Type B pancreatic cell (in vitro differentiated cells): Measurements from ENCODE around the gene KLHL25. TPM values are rescaled to one million over a fixed set of nuclear protein-coding genes. Genes with fewer than 3 reads are reported as not detected.

Experiments
- DNase-seq: peaks from one replicate; pipeline ENCODE4 v3.0.0; 2021; ENCODE audit warnings: mixed read lengths; ENCODE audit not compliant: unreplicated experiment; ENCODE audit errors: extremely low spot score
- H3K27ac Mint-ChIP-seq: 2 replicates; pipeline ENCODE4 v1.8.0; 2021; ENCODE audit warnings: mild to moderate bottlenecking, mixed read lengths
- H3K27me3 Mint-ChIP-seq: 2 replicates; pipeline ENCODE4 v1.8.0; 2021; ENCODE audit warnings: mixed read lengths
- H3K36me3 Mint-ChIP-seq: 2 replicates; pipeline ENCODE4 v1.8.0; 2021; ENCODE audit warnings: mixed read lengths
- H3K4me1 Mint-ChIP-seq: one replicate; pipeline ENCODE4 v1.8.0; 2021; ENCODE audit warnings: mixed read lengths; ENCODE audit not compliant: unreplicated experiment
- H3K4me3 Mint-ChIP-seq: 2 replicates; pipeline ENCODE4 v1.8.0; 2021; ENCODE audit warnings: mild to moderate bottlenecking, mixed read lengths
- H3K9me3 Mint-ChIP-seq: 2 replicates; pipeline ENCODE4 v1.8.0; 2021; ENCODE audit warnings: mixed read lengths
- total RNA-seq: library from RNA; stranded (reverse); gene quantifications from 2 replicates; pipeline ENCODE4 v1.2.1, GENCODE V29; 2021; ENCODE audit warnings: low replicate concordance
- TF ChIP-seq, protein P1 (sequence below): fragments of 200-600 bp; sonication (generic); conservative IDR thresholded peaks from 2 replicates; pipeline ENCODE4 v1.5.0; 2021; ENCODE audit warnings: antibody characterized with exemption, mild to moderate bottlenecking

KLHL25 gene
- total RNA-seq, 1 donor from 2014 or later, result 12.3 TPM

DNA sequence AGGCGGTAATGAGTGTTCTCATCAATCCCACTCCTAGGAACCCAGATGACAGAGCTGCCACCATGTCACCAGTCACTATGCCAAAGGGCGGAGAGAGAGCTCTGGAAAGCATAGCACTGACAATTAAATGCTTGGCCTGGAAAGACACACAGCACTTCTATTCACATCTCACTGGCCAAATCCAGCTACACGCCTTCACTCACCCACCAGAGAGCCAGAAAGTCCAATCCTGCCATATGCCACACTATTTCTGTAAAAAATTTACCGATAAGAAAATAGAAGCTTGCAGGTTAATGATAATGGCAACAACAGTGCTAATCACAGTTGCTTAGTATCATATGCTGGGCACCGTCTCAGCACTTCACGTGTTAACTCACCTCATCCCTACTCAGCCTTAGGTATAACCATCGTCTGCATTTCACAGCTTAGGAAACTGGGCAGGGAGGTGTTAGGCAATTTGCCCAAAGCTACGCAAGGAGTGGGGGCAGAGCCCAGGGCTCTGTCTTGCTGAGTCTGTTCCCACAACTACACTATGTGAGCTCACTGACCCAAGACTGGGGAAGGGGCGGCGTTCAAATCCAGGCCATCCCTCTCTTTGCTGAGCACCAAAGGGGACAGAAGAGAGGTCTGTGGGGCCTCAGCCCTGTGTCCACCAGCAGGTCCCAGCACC is 16.5 kb downstream of the KLHL25 start:
- peaks cover 44% of the 10 kb centered on the region for H3K4me1 Mint-ChIP-seq

DNA sequence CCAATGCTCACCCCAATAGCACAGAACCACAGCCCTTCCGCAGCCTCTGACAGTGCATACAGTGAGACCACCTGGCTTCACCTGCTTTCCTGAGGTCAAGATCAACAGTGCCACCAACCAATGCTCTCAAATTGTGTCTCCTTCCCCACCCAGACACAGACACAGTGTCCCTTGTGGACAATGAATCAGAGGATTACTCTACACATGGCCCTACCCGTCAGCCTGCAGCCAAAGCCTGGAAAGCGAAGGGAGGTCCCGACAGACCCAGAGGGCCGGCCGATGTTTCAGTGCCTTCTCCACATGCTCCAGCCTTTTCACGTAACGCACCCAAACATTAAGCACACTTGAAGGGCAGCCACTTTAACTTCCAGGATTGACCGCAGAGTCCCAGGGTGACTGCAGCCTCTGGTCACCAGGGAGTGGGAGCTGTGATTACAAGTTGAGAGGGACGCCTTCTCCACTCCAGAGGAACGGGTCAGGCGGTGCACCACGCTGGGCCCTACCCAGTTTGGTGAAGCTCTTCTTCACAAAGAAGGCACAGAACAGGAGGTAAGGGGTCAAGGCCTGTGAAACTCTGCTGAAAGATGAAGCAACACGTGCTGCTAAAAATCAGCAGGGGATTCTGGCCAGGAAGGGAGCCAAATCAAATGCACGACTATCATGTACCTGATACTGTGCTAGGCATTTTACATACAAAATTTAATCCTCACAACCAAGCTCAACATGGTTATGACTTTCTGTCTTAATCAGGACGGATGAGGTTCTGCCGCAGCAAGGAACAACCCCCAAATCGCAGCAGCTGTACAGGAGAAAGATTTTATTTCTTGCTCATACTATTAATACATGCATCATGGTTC is 17.2 kb downstream of the KLHL25 start:
- Mint-ChIP-seq H3K4me3 (no peak overlapping the region), H3K4me1 (peaks cover 41% of the 10 kb centered on the region), H3K9me3 (no peaks in the 10 kb centered on the region), H3K27me3 (no peaks in the 10 kb centered on the region), H3K27ac (no peak overlapping the region), H3K36me3 (peaks cover 10% of the 10 kb centered on the region)
- TF ChIP-seq, protein P1, sequence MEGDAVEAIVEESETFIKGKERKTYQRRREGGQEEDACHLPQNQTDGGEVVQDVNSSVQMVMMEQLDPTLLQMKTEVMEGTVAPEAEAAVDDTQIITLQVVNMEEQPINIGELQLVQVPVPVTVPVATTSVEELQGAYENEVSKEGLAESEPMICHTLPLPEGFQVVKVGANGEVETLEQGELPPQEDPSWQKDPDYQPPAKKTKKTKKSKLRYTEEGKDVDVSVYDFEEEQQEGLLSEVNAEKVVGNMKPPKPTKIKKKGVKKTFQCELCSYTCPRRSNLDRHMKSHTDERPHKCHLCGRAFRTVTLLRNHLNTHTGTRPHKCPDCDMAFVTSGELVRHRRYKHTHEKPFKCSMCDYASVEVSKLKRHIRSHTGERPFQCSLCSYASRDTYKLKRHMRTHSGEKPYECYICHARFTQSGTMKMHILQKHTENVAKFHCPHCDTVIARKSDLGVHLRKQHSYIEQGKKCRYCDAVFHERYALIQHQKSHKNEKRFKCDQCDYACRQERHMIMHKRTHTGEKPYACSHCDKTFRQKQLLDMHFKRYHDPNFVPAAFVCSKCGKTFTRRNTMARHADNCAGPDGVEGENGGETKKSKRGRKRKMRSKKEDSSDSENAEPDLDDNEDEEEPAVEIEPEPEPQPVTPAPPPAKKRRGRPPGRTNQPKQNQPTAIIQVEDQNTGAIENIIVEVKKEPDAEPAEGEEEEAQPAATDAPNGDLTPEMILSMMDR, result no peak
- no peak for DNase-seq

More for the DNA sequence above, 16.5 kb downstream of the KLHL25 start:
- Mint-ChIP-seq H3K9me3 (no peaks in the 10 kb centered on the region), H3K27me3 (no peaks in the 10 kb centered on the region), H3K4me3 (no peak overlapping the region), H3K36me3 (peaks cover 10% of the 10 kb centered on the region), H3K27ac (no peak overlapping the region)
- TF ChIP-seq, protein P1, result no peak
- DNase-seq, result no peak

DNA sequence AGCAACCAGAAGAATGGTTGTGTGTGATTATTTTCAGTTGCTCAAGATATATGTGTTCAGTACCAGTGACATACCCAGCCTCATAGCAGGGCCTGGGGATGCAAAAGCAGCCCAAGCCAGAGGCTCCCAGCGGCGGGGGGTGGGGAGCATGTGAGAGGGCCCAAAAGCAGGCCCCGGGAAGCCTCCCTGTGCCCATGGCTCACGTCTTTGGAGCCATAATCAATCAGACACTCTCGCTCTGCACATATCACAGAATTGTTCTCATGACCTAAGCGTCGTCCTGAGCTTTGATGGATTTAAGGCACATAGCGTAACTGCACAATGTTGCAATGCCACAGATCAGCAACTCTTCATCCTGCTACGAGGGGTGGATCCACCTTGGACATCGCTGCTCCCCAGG is 20.8 kb downstream of the KLHL25 start:
- Mint-ChIP-seq H3K27ac (no peak overlapping the region), H3K4me3 (no peak overlapping the region), H3K9me3 (no peaks in the 10 kb centered on the region), H3K36me3 (peaks cover 6% of the 10 kb centered on the region), H3K4me1 (peaks cover 31% of the 10 kb centered on the region), H3K27me3 (no peaks in the 10 kb centered on the region)
- no peak for DNase-seq
- TF ChIP-seq, protein P1, result no peak

DNA sequence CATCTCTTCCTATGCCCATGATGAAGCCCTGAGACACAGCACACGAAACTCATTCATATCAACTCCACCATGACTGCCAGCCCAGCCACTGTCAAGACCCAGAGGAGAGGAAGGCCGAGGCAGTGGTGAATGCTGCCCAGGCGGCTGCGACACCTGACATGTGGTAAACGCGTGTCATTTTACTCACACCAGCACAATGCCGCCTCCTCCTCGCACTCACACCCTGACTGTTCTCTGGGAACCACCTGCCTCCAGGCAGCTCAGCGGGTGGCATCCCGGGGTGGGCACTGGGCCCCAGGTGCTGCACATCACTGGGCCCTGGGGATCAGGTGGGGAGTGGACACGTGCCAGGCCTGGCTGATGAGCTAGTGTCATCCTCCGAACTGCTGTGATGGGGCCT is 21.5 kb downstream of the KLHL25 start:
- H3K4me3 Mint-ChIP-seq, result no peak overlapping the region
- H3K27ac Mint-ChIP-seq, result no peak overlapping the region
- peaks cover 30% of the 10 kb centered on the region for H3K4me1 Mint-ChIP-seq
- H3K36me3 Mint-ChIP-seq, result peaks cover 6% of the 10 kb centered on the region
- no peaks in the 10 kb centered on the region for H3K27me3 Mint-ChIP-seq
- TF ChIP-seq, protein P1, result no peak
- no peaks in the 10 kb centered on the region for H3K9me3 Mint-ChIP-seq
- no peak for DNase-seq

DNA sequence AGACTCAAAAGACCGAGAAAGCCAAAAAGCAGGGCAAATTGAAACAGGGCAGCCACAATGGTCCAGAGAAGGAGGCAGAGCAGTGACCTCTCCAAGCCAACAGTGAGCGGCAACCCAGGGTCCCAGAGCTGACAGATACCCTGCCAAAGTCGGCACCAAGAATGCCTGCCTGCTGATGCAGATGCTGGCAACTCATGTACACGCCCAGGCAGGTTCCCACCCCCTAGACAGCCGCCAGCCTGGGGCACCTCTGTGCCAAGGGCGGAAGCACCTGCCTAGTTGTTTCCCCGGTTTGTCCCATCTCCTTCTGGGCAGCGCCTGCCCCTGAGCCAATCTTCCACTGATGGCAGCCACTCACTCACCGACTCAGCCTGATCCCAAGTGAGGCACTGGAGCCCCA is 22.1 kb downstream of the KLHL25 start:
- Mint-ChIP-seq H3K4me3 (no peak overlapping the region), H3K4me1 (peaks cover 24% of the 10 kb centered on the region), H3K27ac (no peak overlapping the region), H3K36me3 (peaks cover 6% of the 10 kb centered on the region), H3K9me3 (no peaks in the 10 kb centered on the region), H3K27me3 (no peaks in the 10 kb centered on the region)
- DNase-seq, result no peak
- TF ChIP-seq, protein P1, result no peak
